Astrocyte of the cerebellum (primary cell): Measurements from ENCODE around the gene INPP5D.

Experiments
- DNase-seq: peaks from one replicate; pipeline ENCODE4 v3.0.0-alpha.2; 2011; ENCODE audit warnings: low read depth
- H3K4me3 ChIP-seq: 2 replicates; pipeline ENCODE4 v1.5.1; 2011; ENCODE audit warnings: mild to moderate bottlenecking, low read depth, low read length, moderate library complexity
- in situ Hi-C: cut with HindIII; loops from 2 replicates; pipeline ENCODE4 v1.10.0; 2017; ENCODE audit warnings: low sequenced_read_pairs
- TF ChIP-seq, protein P1 (sequence below): IDR thresholded peaks from 2 replicates; pipeline ENCODE4 v1.5.1; 2012; ENCODE audit warnings: low read length, low read depth, moderate library complexity, mild to moderate bottlenecking; ENCODE audit errors: missing control alignments

Gene INPP5D

DNA sequence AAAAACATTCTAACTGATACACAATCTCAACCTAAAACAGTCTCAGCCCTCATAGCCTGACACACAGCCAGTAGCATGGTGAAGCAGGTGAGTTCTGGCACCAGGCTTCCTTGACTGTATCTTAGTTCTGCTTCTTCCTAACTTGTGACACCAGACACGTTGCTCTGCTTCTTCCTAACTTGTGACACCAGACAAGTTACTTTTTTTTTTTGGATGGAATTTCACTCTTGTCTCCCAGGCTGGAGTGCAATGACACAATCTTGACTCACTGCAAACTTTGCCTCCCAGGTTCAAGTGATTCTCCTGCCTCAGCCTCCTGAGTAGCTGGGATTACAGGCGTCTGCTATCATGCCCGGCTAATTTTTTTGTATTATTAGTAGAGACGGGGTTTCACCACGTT is 184.7 kb downstream of the INPP5D start:
- no peak for DNase-seq
- in situ Hi-C loops: loop anchor here (25.0 kb wide), 1 partner anchor 383 kb away; the partner anchor contains the start of gene SNORC
- H3K4me3 ChIP-seq: no peak overlapping the region
- TF ChIP-seq, protein P1, sequence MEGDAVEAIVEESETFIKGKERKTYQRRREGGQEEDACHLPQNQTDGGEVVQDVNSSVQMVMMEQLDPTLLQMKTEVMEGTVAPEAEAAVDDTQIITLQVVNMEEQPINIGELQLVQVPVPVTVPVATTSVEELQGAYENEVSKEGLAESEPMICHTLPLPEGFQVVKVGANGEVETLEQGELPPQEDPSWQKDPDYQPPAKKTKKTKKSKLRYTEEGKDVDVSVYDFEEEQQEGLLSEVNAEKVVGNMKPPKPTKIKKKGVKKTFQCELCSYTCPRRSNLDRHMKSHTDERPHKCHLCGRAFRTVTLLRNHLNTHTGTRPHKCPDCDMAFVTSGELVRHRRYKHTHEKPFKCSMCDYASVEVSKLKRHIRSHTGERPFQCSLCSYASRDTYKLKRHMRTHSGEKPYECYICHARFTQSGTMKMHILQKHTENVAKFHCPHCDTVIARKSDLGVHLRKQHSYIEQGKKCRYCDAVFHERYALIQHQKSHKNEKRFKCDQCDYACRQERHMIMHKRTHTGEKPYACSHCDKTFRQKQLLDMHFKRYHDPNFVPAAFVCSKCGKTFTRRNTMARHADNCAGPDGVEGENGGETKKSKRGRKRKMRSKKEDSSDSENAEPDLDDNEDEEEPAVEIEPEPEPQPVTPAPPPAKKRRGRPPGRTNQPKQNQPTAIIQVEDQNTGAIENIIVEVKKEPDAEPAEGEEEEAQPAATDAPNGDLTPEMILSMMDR: no peak

DNA sequence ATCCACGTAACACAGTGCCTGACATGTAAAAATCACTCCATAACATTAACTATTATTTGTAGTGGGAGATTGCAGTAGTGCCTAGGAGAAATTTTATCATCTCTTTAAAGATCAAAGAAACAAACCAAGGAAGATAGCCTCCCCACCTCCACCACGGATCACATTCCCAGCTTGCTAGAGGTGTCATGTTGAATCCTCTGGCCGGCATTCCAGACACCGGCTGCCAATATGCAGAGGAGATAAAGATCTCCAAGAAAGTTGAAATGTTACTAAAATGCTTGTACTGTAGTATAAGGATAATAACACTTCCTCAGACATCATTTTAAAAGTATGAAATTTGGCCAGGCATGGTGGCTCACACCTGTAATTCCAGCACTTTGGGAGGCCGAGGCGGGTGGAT is 185.3 kb downstream of the INPP5D start:
- DNase-seq: no peak
- H3K4me3 ChIP-seq: no peak overlapping the region
- TF ChIP-seq, protein P1: no peak
- in situ Hi-C loops: loop anchor here (25.0 kb wide), 1 partner anchor 383 kb away; the partner anchor contains the start of gene SNORC

DNA sequence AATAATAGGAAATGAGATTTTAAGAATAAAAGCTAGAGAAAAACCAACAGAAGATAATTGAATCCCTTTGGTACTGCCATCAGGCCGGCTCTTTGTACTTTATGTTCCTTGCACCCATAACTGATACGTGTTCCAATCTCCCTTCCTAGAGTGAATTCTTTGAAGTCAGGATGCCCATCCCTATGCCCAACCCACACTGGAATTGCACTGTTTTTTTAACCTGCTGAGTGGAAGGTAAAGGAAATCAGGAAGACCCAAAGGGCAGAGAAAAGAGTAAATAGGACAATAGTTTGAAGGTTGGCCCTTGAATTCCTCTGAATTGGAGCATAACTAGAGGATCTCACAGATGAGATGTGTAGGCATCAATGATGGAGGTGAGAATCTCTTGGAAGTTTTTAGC is 187.0 kb downstream of the INPP5D start:
- no peak overlapping the region for H3K4me3 ChIP-seq
- no peak for DNase-seq
- TF ChIP-seq, protein P1: no peak
- in situ Hi-C loops: loop anchor here (25.0 kb wide), 1 partner anchor 385 kb away; the partner anchor contains the start of gene SNORC

DNA sequence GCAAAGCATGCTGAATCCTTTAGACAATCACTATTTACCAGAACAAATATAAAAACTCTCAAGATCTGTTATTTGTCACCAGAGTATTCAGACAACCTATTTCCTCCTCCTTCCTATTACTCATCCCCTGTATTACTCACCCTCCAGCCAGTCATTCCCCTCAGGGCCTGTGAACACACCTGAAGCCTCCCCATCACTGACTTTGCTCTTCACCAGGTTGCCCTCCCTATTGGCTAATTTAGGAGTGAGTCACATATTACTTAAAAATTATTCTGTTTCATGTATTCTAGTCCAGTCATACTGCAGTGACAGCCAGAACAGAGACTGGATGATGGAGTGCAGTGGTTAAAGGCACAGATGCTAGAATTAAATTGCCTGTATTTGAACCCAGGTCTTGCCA is 187.6 kb downstream of the INPP5D start:
- in situ Hi-C loops: loop anchor here (25.0 kb wide), 1 partner anchor 385 kb away; the partner anchor contains the start of gene SNORC
- TF ChIP-seq, protein P1: no peak
- no peak overlapping the region for H3K4me3 ChIP-seq
- DNase-seq: no peak

DNA sequence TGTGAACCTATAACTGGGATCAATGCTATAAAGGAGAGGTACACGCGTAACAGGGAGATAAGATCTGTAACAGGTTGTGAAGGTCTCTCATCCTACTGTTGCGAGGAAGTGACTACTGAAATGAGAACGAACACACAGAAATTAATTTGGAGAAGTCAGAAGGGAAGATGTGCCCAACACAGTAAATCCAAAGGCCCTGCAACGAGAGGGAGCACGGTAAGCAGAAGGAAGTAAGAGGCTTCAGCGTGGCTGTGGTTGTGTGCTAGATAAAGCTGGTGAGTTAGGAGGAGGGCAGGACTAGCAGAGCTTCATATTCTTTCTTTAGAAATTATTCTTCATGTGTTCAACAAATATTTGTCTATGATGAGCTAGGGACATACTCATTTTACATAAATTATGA is 188.9 kb downstream of the INPP5D start:
- TF ChIP-seq, protein P1: no peak
- in situ Hi-C loops: loop anchor here (25.0 kb wide), 1 partner anchor 387 kb away; the partner anchor contains the start of gene SNORC

DNA sequence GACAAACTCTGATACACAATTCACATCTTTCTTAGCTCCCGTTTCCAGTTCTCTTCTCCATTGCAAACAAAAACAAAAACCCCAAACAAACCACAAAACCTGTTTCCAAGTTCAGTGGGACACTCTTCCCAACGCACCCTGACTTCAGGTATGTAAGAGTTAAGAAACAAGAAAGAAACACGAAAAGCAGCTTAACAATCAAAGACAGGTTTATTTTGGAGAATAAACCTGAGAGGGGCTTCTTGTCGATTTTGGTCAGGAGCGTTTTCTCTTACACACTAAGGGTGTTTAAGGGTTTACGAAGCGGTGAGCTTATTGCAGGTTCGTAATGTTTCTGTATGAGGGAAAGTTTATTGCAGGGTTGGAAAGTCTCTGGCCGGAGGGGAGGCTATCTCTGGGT is 190.4 kb downstream of the INPP5D start:
- no peak for DNase-seq
- in situ Hi-C loops: no loop called here
- TF ChIP-seq, protein P1: no peak
- no peak overlapping the region for H3K4me3 ChIP-seq

More for the DNA sequence above, 188.9 kb downstream of the INPP5D start:
- no peak overlapping the region for H3K4me3 ChIP-seq
- DNase-seq: no peak
